GM10266 (cell line): ENCODE results near the gene ECEL1.
A peak's percentile ranks its signal among the peaks of the same experiment; 100 is the strongest.

Experiments
- DNase-seq: peaks from one replicate; pipeline ENCODE4 v3.0.0; 2012; ENCODE audit errors: extremely low spot score
- CTCF ChIP-seq: IDR thresholded peaks from 2 replicates; pipeline ENCODE4 v1.5.1; 2012; ENCODE audit warnings: mild to moderate bottlenecking, low read depth; ENCODE audit not compliant: control insufficient read depth, insufficient read depth; ENCODE audit errors: missing control alignments

Gene ECEL1

GRCh38 chr2:232525199-232525598 lies 37.6 kb upstream of the ECEL1 start:
- DNase-seq, result no peak
- TF ChIP-seq CTCF, result no peak

- no peak for TF ChIP-seq CTCF
- DNase-seq, result no peak
These were observed 37.1 kb upstream of the ECEL1 start for GRCh38 chr2:232524771-232525170.

GRCh38 chr2:232523682-232524597 lies 36.3 kb upstream of the ECEL1 start:
- DNase-seq, result peak; percentile 67
- TF ChIP-seq CTCF, result peak; percentile 26

- no peak for DNase-seq
- TF ChIP-seq CTCF, result no peak
These were observed 35.7 kb upstream of the ECEL1 start for GRCh38 chr2:232523402-232523681.

GRCh38 chr2:232522623-232523401 lies 35.2 kb upstream of the ECEL1 start:
- TF ChIP-seq CTCF, result no peak
- DNase-seq, result no peak

GRCh38 chr2:232521959-232522622 lies 34.5 kb upstream of the ECEL1 start:
- TF ChIP-seq CTCF, result peak; percentile 74
- DNase-seq, result peak; percentile 93
